GM12891 (cell line): Measurements from ENCODE around the gene B3GNT7.

Experiments used
- DNase-seq: peaks from one replicate; pipeline ENCODE4 v3.0.0; 2011; ENCODE audit warnings: low spot score; ENCODE audit not compliant: insufficient read length
- FAIRE-seq: peaks from 2 replicates; lab custom pipeline; 2011; peaks lifted over from hg19 to GRCh38; lab: Jason Lieb, UNC
- PAX5 ChIP-seq: IDR thresholded peaks from 2 replicates; pipeline ENCODE4 v1.6.1; 2011; ENCODE audit warnings: low read length, moderate library complexity, mild to moderate bottlenecking; ENCODE audit not compliant: insufficient read depth, severe bottlenecking
- POLR2A ChIP-seq: IDR thresholded peaks from 2 replicates; pipeline ENCODE4 v1.6.1; 2011; ENCODE audit warnings: low read depth, low read length, control low read depth
- POLR2AphosphoS5 ChIP-seq: IDR thresholded peaks from 2 replicates; pipeline ENCODE4 v1.6.1; 2011; ENCODE audit warnings: low read depth, low read length, control low read depth
- POU2F2 ChIP-seq: IDR thresholded peaks from 2 replicates; pipeline ENCODE4 v1.6.1; 2011; ENCODE audit warnings: low read depth, mild to moderate bottlenecking, control low read depth, low read length, moderate library complexity
- SPI1 ChIP-seq: IDR thresholded peaks from 2 replicates; pipeline ENCODE4 v1.6.1; 2011; ENCODE audit warnings: low read depth, low read length, control low read depth
- TAF1 ChIP-seq: IDR thresholded peaks from 2 replicates; pipeline ENCODE4 v1.6.1; 2011; ENCODE audit warnings: low read depth, low read length, control low read depth

The B3GNT7 gene

DNA sequence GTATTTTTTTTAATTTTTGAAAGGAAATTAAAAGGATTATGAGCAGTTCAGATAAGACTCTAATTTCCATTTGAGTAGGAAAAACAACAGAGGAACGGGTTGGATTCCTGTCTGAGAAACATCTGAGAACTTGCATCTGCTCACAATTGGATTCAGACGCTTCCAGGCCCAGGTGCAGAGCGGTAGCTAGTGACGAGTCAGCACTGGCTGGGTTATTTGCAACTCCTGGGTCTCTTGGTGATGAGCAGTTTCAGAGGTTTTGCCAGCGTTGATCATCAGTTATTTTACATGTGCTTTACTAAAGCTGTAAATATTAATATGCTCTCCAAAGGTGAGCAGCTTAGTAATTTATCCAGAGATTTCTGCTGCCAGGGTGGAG, 39.1 kb upstream of the B3GNT7 start:
- TF ChIP-seq SPI1 (no peak), PAX5 (no peak), POU2F2 (no peak), POLR2A (no peak)
- FAIRE-seq: no peak
- no peak for DNase-seq

DNA sequence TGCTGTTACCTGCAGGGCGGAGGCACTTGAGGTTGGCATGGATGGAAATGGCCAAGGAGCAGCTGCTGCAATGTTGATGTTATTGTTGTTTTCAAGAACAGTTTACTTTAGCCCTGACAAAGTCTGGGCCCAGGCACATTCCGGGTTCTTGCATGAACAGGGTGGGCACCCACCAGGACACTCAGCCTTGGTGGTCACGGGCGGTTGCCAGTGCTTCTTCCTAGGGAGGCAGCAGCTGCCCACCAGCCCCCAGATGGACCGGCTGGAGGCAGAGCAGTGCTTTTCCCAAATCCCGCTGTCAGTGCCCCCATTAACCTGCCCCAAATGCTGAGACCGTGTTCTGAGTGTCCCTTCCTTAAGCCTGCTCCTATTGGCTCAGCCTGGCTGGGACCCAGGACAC, 38.5 kb upstream of the B3GNT7 start:
- FAIRE-seq (no peak), DNase-seq (no peak)
- TF ChIP-seq SPI1 (no peak), POLR2AphosphoS5 (no peak), PAX5 (no peak), POU2F2 (no peak), POLR2A (no peak), TAF1 (no peak)

DNA sequence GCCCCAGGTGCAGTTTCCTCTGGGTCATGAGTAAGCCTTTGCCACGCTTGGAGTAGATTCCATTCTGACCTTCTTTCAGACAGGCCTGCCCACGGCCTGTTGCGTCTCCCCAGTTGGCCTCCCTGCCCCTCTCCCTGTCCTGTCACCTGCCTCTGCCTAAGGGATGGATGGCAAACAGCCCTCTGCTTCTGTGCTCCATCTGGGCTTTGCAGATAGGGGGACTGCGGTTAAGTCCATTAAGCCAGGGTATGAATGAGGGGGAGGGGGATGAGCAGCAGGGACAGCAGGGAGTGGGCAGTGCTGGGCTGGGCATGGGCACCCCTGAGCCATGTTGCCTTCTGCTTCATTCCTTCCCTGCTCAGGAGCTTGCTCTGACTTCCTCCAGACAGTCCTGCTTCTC, 37.6 kb upstream of the B3GNT7 start:
- no peak for TF ChIP-seq TAF1
- TF ChIP-seq POU2F2: no peak
- TF ChIP-seq POLR2AphosphoS5: no peak
- no peak for TF ChIP-seq SPI1
- no peak for TF ChIP-seq PAX5
- TF ChIP-seq POLR2A: no peak
- DNase-seq: no peak

DNA sequence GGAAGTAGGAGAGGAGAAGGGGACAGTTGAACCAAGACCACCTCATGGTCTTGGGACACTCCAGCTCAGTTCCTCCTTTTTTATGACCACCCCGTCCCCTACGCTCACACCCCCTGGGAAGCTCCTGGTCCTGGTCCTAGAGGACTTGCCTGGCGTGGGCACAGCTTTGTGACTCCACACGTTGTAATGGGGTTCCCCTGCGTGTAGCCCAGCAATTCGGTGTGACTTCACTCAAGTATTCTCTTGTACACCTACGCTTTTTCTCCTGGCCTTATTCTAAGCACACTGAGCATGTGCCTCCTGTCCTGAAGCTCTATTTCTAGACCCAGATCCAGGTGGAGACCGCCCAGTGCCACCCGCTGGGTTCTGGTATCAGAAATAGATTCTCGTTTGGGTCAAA, 36.1 kb upstream of the B3GNT7 start:
- FAIRE-seq (no peak), DNase-seq (no peak)
- no peak for TF ChIP-seq POLR2A
- TF ChIP-seq POU2F2: no peak
- TF ChIP-seq SPI1: no peak
- TF ChIP-seq PAX5: no peak
- no peak for TF ChIP-seq POLR2AphosphoS5
- TF ChIP-seq TAF1: no peak

More for the DNA sequence above, 37.6 kb upstream of the B3GNT7 start:
- FAIRE-seq: no peak

DNA sequence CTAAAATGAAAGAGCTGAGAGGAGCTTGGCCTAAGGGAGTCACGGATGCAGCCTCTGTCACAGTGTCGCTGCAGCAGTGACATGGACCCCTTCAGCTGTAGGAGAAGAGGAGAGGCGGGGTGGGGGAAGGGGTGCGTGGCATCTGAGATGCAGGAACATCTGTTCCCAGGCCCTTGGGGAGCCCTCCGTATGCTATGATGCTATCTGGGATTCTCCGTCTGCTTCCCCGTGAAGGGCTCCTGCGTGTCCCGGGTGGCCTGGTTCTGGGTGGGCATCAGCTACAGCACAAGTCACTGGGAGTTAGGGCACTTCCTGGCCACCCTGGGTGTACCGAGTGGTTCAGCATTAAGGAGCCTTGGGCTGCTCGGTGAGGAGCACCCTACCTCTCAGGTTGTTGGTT, 35.6 kb upstream of the B3GNT7 start:
- TF ChIP-seq POU2F2 (no peak), POLR2A (no peak), POLR2AphosphoS5 (no peak), SPI1 (no peak), TAF1 (no peak), PAX5 (no peak)
- FAIRE-seq: no peak
- no peak for DNase-seq

DNA sequence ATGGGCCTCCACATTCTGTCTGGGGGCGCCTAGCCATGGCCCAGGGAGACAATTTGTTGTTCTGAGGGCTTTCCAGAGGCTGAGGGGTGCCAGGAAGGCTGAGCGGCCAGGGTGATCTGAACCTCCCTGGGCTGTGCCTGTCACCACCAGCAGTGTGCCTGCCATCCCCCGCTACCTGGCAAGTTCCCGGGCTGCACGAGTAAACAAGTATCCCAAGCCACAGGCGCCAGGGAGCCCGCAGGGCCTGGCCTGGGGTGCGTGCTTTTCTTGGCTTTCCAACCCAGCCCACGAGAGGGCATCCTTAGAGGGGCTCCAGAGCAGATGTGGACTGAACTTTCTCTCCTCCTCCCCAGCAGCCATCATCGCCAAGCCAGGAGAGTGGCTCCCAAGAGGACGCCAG, 35.1 kb upstream of the B3GNT7 start:
- DNase-seq: no peak
- FAIRE-seq: no peak
- TF ChIP-seq POLR2A: no peak
- no peak for TF ChIP-seq POLR2AphosphoS5
- TF ChIP-seq TAF1: no peak
- TF ChIP-seq POU2F2: no peak
- TF ChIP-seq PAX5: no peak
- TF ChIP-seq SPI1: no peak

DNA sequence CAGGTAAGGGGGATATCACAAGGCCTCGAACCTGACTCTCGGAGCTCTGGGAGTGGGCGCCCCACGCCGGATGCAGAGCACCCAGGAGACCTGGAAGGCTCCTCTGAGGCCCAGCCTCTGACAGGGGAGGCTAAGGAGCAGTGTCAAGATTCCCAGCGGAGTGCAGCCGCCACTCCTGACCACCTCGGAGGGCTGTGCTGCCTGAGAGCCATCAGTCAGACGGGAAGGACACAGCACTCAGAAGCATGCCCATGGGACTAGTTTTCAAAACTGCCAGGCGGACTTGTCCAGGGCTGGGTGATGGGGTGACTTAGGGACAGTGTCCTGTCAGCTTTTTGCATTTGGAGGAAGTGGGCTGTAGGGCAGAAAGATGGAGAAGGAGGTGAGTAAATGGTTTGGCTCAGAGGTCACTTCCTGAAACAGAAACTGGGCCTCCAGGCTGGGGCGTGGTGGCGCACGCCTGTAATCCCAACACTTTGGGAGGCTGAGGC, 34.6 kb upstream of the B3GNT7 start:
- DNase-seq (no peak), FAIRE-seq (no peak)
- TF ChIP-seq POLR2A (no peak), POLR2AphosphoS5 (no peak), PAX5 (no peak), POU2F2 (no peak)

DNA sequence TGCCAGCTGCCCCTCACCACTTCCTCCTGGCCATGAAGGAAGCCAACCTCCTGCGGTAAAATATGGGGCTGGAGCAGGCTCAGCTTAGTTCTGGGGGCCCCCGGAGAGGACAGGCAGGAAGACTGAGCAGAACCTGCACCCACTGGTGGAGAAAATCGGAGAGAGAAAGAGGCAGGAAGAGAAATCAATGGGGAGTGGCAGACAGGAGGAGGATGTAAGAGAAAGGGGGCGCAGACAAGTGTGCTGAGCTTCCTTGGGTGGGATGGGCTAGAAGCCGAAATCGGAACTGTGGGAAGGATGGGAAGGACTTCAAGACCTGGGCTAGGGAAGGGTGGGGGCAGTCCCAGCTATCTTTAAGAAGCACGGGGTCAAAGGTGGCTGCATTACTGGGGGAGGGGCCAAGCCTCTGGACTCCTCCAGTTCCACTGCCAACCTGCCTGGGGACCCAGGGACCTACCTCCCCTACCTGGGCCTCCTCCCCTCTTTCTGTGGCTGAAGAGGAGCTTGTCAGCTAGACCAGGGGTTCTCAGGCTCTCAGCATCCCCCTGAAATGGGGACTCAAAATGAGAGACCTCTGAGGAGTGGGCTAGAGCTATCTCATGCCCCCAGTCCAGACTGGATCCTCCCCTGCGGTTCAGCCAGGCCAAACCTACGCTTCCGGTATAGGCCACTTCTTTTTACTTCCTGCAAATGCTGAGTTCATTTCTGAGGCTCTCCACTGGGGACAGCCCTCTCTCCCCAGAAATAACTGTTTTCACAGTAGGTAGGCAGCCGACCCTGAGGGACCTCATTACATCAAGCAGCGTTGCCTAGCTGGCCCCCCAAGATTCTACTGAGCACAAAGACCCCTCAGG, 33.6 kb upstream of the B3GNT7 start:
- peak; percentile 82 for FAIRE-seq
- TF ChIP-seq POLR2A (no peak), PAX5 (no peak), TAF1 (peak; percentile 36; the same call in 1 of the 2 replicates), SPI1 (no peak), POU2F2 (no peak)
- peak; percentile 68 for DNase-seq

DNA sequence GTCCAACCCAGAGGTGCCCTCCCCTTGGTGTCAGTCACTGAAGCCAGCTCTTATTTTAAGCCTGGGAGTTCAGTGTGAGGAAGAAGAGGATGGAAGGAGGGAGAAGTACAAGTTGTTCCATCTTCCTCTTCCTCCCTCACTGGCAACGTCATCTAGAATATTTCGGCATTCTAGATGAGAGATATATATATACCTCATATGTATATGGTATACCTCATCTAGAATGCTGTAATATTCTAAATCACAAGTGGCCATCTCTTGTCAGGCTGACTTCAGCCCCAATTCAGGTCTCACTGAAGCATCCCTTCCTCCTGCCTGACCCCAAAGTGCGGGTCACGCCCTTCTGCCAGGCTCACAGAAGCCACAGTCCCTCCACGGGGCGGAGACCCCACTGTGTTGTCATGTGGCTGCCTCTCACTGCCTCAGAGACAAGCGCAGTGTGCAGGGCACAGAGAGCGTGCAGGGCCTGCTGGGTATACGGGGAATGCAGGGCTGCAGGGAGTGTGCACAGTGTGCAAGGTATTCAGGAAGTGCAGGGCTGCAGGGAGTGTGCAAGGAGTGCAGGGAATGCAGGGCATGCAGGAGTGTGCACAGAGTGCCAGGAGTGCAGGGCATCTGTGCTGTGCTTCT, 32.8 kb upstream of the B3GNT7 start:
- FAIRE-seq (peak; percentile 35), DNase-seq (no peak)
- TF ChIP-seq PAX5 (no peak), TAF1 (no peak; the same call in 1 of the 2 replicates), POLR2A (no peak), SPI1 (no peak), POLR2AphosphoS5 (no peak), POU2F2 (no peak)
